GM21381 (cell line): ENCODE results near the gene USP14.

Experiments
- ATAC-seq: cut with Tn5 transposase; IDR thresholded peaks from one replicate; pipeline ENCODE4 v1.9.1; 2021; ENCODE audit warnings: mild to moderate bottlenecking, moderate library complexity; ENCODE audit not compliant: unreplicated experiment

USP14 gene

DNA sequence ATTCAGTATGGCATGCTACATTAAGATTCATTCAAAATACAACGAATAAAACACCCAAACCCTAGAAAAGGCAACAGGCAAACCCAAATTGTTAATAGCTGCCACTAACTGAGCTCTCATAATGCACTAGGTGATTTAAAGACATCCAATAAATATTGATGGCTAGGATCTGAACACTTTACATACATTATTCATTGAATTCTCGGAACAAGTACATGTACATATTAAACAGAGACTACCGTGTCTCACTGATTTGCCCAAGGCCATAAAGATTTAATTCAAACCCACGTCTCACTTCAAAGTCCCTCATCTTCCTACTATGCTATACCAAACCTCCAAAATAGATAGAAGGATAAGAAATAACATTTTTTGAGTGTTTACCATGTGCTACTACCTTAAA lies 67.4 kb downstream of the USP14 start:
- ATAC-seq = no peak

DNA sequence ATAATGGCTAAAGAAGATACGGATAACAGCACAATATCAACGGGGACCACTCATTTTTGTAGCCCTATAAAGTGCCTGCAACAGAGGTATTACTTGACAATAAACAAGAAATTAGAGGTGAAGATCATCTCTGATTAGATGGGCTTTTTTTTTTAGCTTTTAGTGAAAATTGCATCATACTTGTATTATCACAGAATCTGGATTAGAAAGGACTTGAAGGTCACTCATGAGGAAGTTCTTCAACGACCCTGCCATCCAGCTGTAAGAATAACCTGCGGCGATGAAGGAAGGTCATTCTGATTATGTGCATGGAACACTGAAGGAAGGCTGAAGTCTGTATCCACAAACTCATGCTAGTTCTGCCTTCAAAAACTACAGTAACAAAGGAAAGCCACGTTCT lies 69.0 kb downstream of the USP14 start:
- no peak for ATAC-seq

DNA sequence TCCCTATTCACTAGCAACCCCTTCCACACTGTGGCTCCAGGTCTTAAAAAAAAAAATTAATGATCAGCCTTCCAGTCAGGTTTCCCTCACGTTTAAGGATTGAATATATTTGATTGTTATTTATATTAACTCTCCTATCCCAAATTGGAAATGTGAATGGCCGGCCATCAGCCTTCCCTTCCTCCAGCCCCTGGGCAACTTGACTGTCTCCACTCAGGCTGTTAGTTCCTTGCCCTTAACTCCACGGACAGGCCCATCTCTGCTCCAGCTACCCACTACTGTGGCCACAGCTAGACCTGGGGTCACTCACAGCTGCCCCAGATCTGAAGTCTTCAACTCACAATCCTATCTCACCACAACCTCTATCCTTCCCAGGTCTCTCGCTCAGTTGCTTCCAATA lies 69.5 kb downstream of the USP14 start:
- ATAC-seq = no peak

DNA sequence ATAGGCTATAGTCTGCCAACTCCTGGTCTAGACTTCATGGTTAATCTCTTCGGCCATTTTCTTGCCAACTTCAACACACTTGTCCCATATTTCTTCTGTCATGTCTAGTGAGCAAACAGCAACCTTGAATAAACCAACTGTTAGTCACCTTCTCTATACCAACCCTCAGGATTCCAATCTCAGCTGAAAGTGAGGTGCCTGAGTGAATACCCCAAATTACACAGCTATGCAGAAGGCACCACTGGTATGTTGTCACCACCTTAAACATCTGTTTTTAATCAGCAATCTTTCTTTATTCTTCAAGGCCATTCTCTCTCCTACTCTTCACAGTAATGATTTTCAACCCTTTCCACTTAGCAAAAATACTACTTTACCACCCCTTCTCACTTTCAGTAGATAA lies 70.2 kb downstream of the USP14 start:
- no peak for ATAC-seq

DNA sequence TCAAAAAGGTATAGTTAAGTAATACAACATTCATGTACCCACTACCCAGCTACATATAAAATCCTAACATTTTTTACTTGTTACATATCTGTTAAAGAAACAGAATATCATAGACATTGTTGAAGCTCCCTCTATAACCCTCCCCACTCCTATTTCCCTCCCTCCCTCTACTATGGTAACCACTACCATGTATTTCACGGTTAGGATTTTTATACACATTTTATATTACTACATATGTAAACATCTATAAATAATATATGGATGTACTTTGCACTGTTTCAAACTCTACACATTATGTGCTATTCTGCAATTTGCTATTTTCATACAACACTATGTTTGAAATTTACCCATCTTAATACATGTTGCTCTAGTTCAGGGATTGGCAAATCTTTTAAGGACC lies 73.2 kb downstream of the USP14 start:
- ATAC-seq = no peak

DNA sequence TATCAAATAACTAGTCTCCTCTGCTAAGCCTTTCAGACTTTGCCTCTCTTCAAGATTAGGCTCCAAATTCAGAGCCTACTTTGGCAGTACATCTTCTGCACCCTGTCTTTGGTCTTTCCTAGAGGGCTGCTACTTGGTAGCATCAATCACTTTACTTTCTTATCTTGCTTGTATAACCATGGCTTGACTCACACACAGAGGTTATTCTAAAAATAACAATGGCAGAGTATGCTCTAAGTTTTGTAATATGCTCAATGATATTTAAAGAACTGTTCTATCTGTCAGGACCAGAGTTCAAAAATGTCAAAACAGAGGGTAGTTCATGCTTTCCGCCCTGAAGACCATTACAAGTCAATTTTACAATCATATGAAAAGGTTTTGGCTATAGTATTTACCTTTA lies 81.8 kb downstream of the USP14 start:
- ATAC-seq = no peak

DNA sequence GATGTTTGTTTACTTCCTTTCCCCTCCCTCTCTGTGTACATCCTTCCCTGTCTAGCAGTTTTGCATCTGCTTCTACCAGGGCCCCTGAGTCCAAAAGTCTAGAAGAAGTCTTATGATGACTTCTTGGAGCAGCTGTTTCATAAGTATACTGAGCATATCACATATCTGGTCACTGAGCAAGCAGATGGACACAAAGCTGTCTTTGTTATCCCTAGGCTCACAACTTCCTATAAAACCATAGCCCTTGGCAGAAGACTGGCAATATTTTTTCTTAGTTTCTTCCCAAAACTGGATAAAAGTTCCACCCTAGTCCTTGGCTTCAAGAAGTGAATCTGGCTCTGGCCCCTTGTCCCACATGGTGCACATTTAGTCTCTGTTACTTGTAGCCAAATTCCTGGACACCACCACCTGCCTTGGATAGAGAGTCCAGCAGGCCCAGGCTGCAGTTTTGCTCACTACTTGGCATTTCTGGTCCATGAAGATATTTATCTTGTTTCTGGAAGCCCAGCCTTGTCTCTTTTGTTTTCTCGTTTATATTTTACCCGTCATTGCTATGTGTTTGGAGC lies 87.0 kb downstream of the USP14 start:
- ATAC-seq = no peak

DNA sequence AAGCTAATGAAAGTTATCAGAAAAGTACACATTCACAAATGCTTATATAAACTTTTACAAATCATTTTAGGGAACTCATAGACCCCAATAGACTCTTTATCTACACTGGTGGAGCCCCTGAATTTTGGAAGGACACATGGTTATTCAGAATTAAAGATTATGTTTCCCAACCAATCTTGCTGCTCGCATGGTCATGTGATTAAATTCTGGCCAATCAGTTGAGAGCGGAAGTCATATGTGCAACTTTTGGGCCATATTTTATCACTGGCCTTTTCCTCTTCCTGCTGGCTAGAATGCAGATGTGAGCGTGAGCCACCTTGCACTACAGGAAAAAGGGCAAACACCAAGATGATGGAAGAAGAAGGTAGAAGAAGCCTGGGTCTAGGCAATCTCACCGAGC lies 89.7 kb downstream of the USP14 start:
- no peak for ATAC-seq

DNA sequence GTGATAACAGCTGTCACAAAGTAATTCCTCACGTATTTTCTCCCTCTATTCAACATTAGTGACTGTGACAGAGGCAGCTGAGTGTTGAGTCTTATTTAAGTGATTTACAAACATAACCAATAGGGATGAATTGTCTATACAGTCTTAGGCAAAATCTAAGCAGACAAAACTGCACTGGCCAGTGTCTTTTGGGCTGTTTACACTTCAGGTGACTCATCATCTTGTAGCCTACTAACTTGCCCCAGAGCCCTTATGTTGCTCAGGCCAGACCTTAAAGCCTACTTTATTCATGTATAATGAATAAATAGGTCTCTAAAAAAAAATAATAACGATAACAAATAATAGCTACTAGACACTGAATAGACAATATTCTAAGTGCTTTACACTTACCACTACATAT lies 92.3 kb downstream of the USP14 start:
- no peak for ATAC-seq

DNA sequence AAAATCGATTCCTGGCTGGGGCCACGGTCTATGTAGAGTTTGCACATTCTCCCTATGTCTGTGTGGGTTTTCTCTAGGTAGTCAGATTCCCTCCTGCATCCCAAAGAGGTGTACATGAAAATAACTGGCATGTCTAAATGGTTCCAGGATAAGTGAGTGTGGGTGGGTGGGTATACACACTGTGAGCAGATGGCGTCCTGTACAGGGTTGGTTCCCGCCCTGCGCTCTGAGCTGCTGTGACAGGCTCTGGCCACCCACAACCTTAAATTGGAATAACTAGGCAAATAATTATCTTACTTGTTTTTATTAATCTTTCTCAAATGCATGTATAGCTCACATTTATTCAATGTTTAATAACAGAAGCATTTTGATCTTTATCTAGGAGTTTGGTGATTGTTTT lies 93.2 kb downstream of the USP14 start:
- no peak for ATAC-seq

DNA sequence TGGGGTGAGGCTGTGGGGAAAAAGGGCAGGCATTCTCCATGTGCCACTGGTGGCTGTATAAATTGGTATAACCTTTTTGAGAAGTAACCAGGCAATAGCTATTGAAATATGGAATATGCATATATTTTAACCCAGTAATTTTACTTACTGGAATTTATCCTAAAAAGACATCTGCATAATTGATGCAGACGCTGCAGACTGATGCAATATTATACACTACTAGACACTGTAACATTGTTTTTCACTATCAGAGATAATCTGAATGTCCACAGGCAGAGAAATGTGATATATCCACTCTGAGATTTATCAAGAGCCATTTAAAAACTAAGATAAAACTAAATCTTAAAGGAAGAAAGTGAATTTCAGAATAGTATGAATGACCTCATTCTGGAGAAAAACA lies 94.8 kb downstream of the USP14 start:
- ATAC-seq = no peak

DNA sequence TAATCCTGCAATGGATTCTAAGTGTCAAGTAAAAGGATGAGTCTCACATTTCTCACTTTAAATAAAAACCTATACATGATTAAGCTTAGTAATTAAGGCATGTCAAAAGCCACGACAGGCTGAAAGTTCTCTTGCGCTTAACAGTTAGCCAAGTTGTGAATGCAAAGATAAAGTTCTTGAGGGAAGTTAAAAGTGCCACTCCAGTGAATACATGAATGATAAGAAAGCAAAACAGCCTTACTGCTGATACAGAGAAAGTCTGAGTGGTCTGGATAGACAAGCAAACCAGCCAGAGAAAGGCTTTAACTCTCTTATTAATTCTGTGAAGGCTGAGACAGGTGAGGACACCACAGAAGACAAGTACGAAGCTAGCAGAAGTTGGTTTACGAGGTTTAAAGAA lies 96.8 kb downstream of the USP14 start:
- ATAC-seq = no peak

DNA sequence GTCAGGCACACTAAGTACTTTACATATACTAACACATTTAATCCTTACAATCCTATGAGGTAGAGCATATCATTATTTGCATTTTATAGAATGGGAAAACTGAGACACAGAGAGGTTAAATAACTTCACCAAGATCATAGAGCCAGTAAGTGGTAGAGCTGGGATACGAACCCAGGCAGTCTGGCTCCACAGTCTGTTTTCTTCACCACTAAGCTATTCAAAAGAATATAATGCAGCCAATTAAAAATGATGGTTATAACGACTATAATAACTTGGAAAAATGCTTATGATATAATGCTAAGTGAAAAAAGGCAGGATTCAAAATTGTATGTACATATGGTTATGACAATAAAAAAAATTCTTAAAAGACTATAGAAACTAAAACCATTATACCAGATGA lies 102.2 kb downstream of the USP14 start:
- ATAC-seq = no peak

DNA sequence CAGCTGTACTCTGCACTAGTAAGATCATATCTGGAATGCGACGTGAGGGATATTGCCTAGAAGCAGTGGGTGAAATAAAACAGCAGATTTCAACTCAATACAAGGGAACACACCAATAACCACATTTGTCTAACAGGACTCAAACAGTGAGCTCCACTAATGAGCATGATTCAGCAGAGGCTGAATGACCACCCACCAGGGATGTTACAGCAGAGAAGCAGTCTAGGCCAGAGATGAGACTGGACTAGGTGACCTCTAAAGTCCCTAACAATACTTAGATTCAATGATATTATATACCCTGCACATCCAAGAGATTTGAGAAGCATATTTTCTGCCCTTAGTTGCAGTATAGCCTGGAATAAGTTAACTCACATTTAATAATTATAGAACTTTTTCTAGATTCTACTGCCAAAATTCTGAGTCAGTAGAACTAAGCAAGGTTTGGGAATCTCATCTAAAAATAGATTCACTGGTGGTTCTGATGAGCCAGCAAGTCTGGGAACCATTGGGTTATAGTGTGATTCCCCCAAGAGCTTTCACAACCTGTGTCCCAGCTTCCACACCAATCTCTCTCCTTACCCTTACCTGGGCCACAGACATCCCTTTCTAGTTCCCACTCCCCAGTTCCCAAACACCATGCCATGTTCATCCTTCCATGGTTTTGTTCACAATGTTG lies 103.2 kb downstream of the USP14 start:
- ATAC-seq = no peak
